H9 (cell line): ENCODE data around the gene MIEF2. TPM values are rescaled to one million over a fixed set of nuclear protein-coding genes. Genes with fewer than 3 reads are reported as not detected.
A peak's percentile ranks its signal among the peaks of the same experiment; 100 is the strongest.

Experiments used
- DNase-seq: peaks from one replicate; pipeline ENCODE4 v3.0.0-alpha.2; 2017
- H2AFZ ChIP-seq: one replicate; pipeline ENCODE4 v1.6.1; 2013; ENCODE audit warnings: mild to moderate bottlenecking, low read length, control low read depth, moderate library complexity
- H2AK5ac ChIP-seq: 2 replicates; pipeline ENCODE4 v1.6.1; 2013; ENCODE audit warnings: low read length, control low read depth, mixed read lengths; ENCODE audit not compliant: insufficient read length
- H2BK120ac ChIP-seq: one replicate; pipeline ENCODE4 v1.6.1; 2013; ENCODE audit warnings: low read depth, mild to moderate bottlenecking, low read length, control low read depth, inconsistent platforms; ENCODE audit not compliant: poor library complexity, severe bottlenecking
- H2BK12ac ChIP-seq: 2 replicates; pipeline ENCODE4 v1.6.1; 2013; ENCODE audit warnings: low read length, control low read depth, mixed read lengths, low read depth; ENCODE audit not compliant: insufficient read length
- H2BK15ac ChIP-seq: 2 replicates; pipeline ENCODE4 v1.6.1; 2013; ENCODE audit warnings: low read depth, low read length, control low read depth
- H2BK20ac ChIP-seq: one replicate; pipeline ENCODE4 v1.6.1; 2013; ENCODE audit warnings: low read depth, mild to moderate bottlenecking, low read length, control low read depth, inconsistent platforms; ENCODE audit not compliant: poor library complexity, severe bottlenecking
- H2BK5ac ChIP-seq: 2 replicates; pipeline ENCODE4 v1.6.1; 2013; ENCODE audit warnings: low read length, control low read depth, mixed read lengths; ENCODE audit not compliant: insufficient read length
- H3K14ac ChIP-seq: 2 replicates; pipeline ENCODE4 v1.6.1; 2013; ENCODE audit warnings: low read length, control low read depth; ENCODE audit not compliant: insufficient read depth
- H3K18ac ChIP-seq: 2 replicates; pipeline ENCODE4 v1.6.1; 2013; ENCODE audit warnings: low read depth, mild to moderate bottlenecking, mixed read lengths, low read length, control low read depth; ENCODE audit not compliant: insufficient read length
- H3K23ac ChIP-seq: 2 replicates; pipeline ENCODE4 v1.6.1; 2013; ENCODE audit warnings: low read length, control low read depth, mixed read lengths, low read depth; ENCODE audit not compliant: insufficient read length
- H3K23me2 ChIP-seq: 2 replicates; pipeline ENCODE4 v1.6.1; 2013; ENCODE audit warnings: low read depth, mild to moderate bottlenecking, mixed read lengths, low read length, control low read depth; ENCODE audit not compliant: insufficient read length, poor library complexity, severe bottlenecking
- H3K27ac ChIP-seq: 2 replicates; pipeline ENCODE4 v1.5.1; 2013; ENCODE audit warnings: low read length, control low read depth, mixed read lengths, low read depth; ENCODE audit not compliant: insufficient read length
- H3K27me3 ChIP-seq: 2 replicates; pipeline ENCODE4 v1.6.1; 2013; ENCODE audit warnings: low read length, control low read depth, inconsistent platforms; ENCODE audit not compliant: insufficient read depth
- H3K4ac ChIP-seq: 2 replicates; pipeline ENCODE4 v1.6.1; 2013; ENCODE audit warnings: low read depth, mild to moderate bottlenecking, control low read depth, inconsistent platforms, low read length, moderate library complexity
- H3K4me1 ChIP-seq: 2 replicates; pipeline ENCODE4 v1.6.1; 2013; ENCODE audit warnings: low read length, control low read depth, inconsistent platforms; ENCODE audit not compliant: insufficient read depth
- H3K4me2 ChIP-seq: 2 replicates; pipeline ENCODE4 v1.6.1; 2013; ENCODE audit warnings: low read length, control low read depth, mixed read lengths; ENCODE audit not compliant: insufficient read length, insufficient read depth
- H3K56ac ChIP-seq: 2 replicates; pipeline ENCODE4 v1.6.1; 2013; ENCODE audit warnings: low read depth, mild to moderate bottlenecking, mixed read lengths, low read length, control low read depth; ENCODE audit not compliant: insufficient read length
- H3K79me1 ChIP-seq: 2 replicates; pipeline ENCODE4 v1.6.1; 2013; ENCODE audit warnings: low read depth, mild to moderate bottlenecking, moderate library complexity, low read length, control low read depth, inconsistent platforms; ENCODE audit not compliant: insufficient read depth, poor library complexity, severe bottlenecking
- H3K79me2 ChIP-seq: 2 replicates; pipeline ENCODE4 v1.6.1; 2013; ENCODE audit warnings: low read length, control low read depth, inconsistent platforms; ENCODE audit not compliant: insufficient read depth
- H3K9ac ChIP-seq: 2 replicates; pipeline ENCODE4 v1.6.1; 2013; ENCODE audit warnings: low read length, control low read depth, mixed read lengths; ENCODE audit not compliant: insufficient read length; ENCODE audit errors: extremely low read depth
- H3K9me3 ChIP-seq: one replicate; pipeline ENCODE4 v1.6.1; 2013; ENCODE audit warnings: low read depth, low read length, inconsistent platforms; ENCODE audit not compliant: control insufficient read depth
- H3T11ph ChIP-seq: one replicate; pipeline ENCODE4 v1.6.1; 2013; ENCODE audit warnings: mild to moderate bottlenecking, low read length, control low read depth, inconsistent platforms
- H4K20me1 ChIP-seq: one replicate; pipeline ENCODE4 v1.6.1; 2013; ENCODE audit not compliant: control insufficient read depth, insufficient read length, insufficient read depth
- H4K5ac ChIP-seq: 2 replicates; pipeline ENCODE4 v1.6.1; 2013; ENCODE audit warnings: low read depth, mild to moderate bottlenecking, mixed read lengths, low read length, control low read depth; ENCODE audit not compliant: insufficient read length
- H4K8ac ChIP-seq: replicated peaks from 2 replicates; pipeline ENCODE4 v1.6.1; 2013; ENCODE audit warnings: low read length, control low read depth, mixed read lengths, low read depth; ENCODE audit not compliant: insufficient read length
- H4K91ac ChIP-seq: 2 replicates; pipeline ENCODE4 v1.6.1; 2013; ENCODE audit warnings: low read depth, mild to moderate bottlenecking, moderate library complexity, mixed read lengths, low read length, control low read depth; ENCODE audit not compliant: insufficient read length
- H3K27ac Mint-ChIP-seq, 3 experiments: 2 replicates in 2 of 3; 3 replicates in 1 of 3; pipeline ENCODE4 v1.8.0; 2020 to 2021; ENCODE audit warnings: mixed read lengths in 3 of 3, mild to moderate bottlenecking in 1 of 3, moderate library complexity in 1 of 3
- H3K27me3 Mint-ChIP-seq: 2 replicates; pipeline ENCODE4 v1.8.0; 2021; ENCODE audit warnings: low read depth, mild to moderate bottlenecking, moderate library complexity, mixed read lengths
- H3K36me3 Mint-ChIP-seq, 3 experiments: 2 replicates in 2 of 3; 3 replicates in 1 of 3; pipeline ENCODE4 v1.8.0; 2020 to 2021; ENCODE audit warnings: low read depth in 3 of 3, mixed read lengths in 3 of 3; ENCODE audit not compliant: insufficient read depth in 1 of 3
- H3K4me1 Mint-ChIP-seq, 2 experiments: 2 replicates each; pipeline ENCODE4 v1.8.0; 2020; ENCODE audit warnings: mixed read lengths in 2 of 2
- H3K4me3 Mint-ChIP-seq, 2 experiments: 2 replicates in 1 of 2; 3 replicates in 1 of 2; pipeline ENCODE4 v1.8.0; 2020 to 2021; ENCODE audit warnings: mild to moderate bottlenecking in 2 of 2, mixed read lengths in 2 of 2, moderate library complexity in 1 of 2
- H3K9me3 Mint-ChIP-seq, 2 experiments: 2 replicates in 1 of 2; 3 replicates in 1 of 2; pipeline ENCODE4 v1.8.0; 2020; ENCODE audit warnings: mild to moderate bottlenecking in 2 of 2, mixed read lengths in 2 of 2, moderate library complexity in 1 of 2
- WGBS: extraction: QIAGEN DNeasy Blood & Tissue Kit; methylation state at CpG from one replicate; pipeline ENCODE4 v1.1.7; 2013; ENCODE audit warnings: missing lambda C conversion rate, low lambda C conversion rate, mixed read lengths; ENCODE audit not compliant: insufficient read length; ENCODE audit errors: extremely low coverage; 5-methylcytosine and 5-hydroxymethylcytosine counted together
- total RNA-seq: library from RNA; stranded (reverse); gene quantifications from 2 replicates; pipeline ENCODE4 v1.2.1, GENCODE V29; 2021
- TF ChIP-seq, protein P1 (sequence below): fragments of 200-600 bp; sonication (generic); conservative IDR thresholded peaks from 3 replicates; pipeline ENCODE4 v1.8.0; 2021; ENCODE audit warnings: antibody characterized with exemption, mild to moderate bottlenecking

Gene MIEF2
- total RNA-seq, 1 experiment from 2014 or later: 10.3 TPM

DNA sequence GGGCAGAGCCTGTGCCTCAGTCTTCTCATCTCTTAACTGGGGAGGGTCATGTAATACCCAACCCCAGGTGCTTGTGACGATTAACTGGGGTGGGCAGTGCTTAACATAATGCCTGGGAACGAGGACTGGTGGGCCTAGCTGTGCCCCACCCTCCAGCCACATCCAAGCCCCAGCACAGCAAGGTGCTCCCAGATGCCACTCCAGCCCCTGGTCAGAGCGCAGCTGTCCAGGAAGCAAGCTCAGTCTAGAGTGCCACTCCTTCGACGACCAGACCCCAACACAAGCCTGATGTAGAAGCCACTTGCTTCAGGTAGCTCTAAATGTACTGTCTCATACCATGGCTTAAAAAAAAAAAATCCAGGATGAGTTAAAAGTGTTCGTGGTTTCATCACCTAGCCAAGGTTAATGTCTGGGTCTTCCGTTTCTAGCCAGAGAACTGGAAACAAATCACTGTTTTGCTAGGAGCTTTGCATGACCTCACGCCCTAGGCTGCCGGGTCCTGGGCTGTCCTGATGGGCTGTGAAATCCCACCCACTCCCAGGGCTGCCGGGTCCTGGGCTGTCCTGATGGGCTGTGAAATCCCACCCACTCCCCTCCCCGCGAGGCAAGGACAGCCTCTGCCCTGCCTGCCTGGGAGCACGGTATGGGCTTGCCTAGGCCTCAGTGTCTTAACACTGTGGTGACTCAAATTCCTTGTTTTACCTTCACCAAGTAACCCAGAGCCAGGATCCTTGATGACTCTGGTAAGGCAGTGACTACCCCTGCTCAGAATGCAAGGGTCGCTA, 7.7 kb downstream of the MIEF2 start:
- Histone ChIP-seq H3K56ac (no peak overlapping the region), H3K27me3 (no peaks in the 10 kb centered on the region), H3K23me2 (no peaks in the 10 kb centered on the region), H2BK20ac (no peak overlapping the region), H3K4me1 (no peaks in the 10 kb centered on the region), H3K9me3 (no peaks in the 10 kb centered on the region), H4K8ac (no peak overlapping the region), H3K23ac (no peak overlapping the region), H2BK5ac (no peak overlapping the region), H2BK15ac (no peak overlapping the region), H3K79me2 (no peaks in the 10 kb centered on the region), H3K4ac (no peak overlapping the region), H2AK5ac (no peak overlapping the region), H3K14ac (no peak overlapping the region), H2BK120ac (no peak overlapping the region), H4K5ac (no peak overlapping the region), H3K9ac (no peak overlapping the region), H3K27ac (no peak overlapping the region), H3K79me1 (no peaks in the 10 kb centered on the region), H2BK12ac (no peak overlapping the region), H3K18ac (no peak overlapping the region), H2AFZ (no peak overlapping the region), H3K4me2 (no peak overlapping the region), H3T11ph (no peak overlapping the region), H4K20me1 (no peaks in the 10 kb centered on the region), H4K91ac (no peak overlapping the region)
- peaks cover 5 to 20% (median 18%) of the 10 kb centered on the region in 3 experiments for H3K36me3 Mint-ChIP-seq
- no CpG with 5 or more reads among the region's 14 CpGs for WGBS
- H3K27me3 Mint-ChIP-seq: no peaks in the 10 kb centered on the region; the same call in none of the 2 replicates
- no peaks in the 10 kb centered on the region for H3K9me3 Mint-ChIP-seq
- H3K27ac Mint-ChIP-seq: peak overlapping the region in 2 of 3 experiments; percentile 68 to 88; a peak in 3 of 7 replicates
- TF ChIP-seq, protein P1, sequence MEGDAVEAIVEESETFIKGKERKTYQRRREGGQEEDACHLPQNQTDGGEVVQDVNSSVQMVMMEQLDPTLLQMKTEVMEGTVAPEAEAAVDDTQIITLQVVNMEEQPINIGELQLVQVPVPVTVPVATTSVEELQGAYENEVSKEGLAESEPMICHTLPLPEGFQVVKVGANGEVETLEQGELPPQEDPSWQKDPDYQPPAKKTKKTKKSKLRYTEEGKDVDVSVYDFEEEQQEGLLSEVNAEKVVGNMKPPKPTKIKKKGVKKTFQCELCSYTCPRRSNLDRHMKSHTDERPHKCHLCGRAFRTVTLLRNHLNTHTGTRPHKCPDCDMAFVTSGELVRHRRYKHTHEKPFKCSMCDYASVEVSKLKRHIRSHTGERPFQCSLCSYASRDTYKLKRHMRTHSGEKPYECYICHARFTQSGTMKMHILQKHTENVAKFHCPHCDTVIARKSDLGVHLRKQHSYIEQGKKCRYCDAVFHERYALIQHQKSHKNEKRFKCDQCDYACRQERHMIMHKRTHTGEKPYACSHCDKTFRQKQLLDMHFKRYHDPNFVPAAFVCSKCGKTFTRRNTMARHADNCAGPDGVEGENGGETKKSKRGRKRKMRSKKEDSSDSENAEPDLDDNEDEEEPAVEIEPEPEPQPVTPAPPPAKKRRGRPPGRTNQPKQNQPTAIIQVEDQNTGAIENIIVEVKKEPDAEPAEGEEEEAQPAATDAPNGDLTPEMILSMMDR: no peak
- peaks cover 10 to 13% of the 10 kb centered on the region in 2 experiments for H3K4me1 Mint-ChIP-seq
- no peak overlapping the region for H3K4me3 Mint-ChIP-seq
- DNase-seq: peak; percentile 77
